ACC112 (cell line): Measurements from ENCODE around the gene EDNRB.

ENCODE experiments used
- H2AFZ ChIP-seq: fragments of 200-600 bp; sonication (generic); one replicate; pipeline ENCODE4 v1.6.0; 2017; ENCODE audit warnings: antibody characterized with exemption, low read length; ENCODE audit not compliant: unreplicated experiment
- H3K27ac ChIP-seq: fragments of 200-600 bp; sonication (generic); 2 replicates; pipeline ENCODE4 v1.5.1; 2014; ENCODE audit warnings: low read depth, mild to moderate bottlenecking, antibody characterized with exemption, low read length, moderate library complexity
- H3K27me3 ChIP-seq: fragments of 200-600 bp; sonication (generic); 2 replicates; pipeline ENCODE4 v1.6.1; 2014; ENCODE audit warnings: mild to moderate bottlenecking, antibody characterized with exemption, low read length, moderate library complexity, mixed read lengths; ENCODE audit not compliant: insufficient read depth
- H3K36me3 ChIP-seq: fragments of 200-600 bp; sonication (generic); 2 replicates; pipeline ENCODE4 v1.6.1; 2016; ENCODE audit warnings: mild to moderate bottlenecking, antibody characterized with exemption, low read length, moderate library complexity, mixed read lengths; ENCODE audit not compliant: insufficient read depth
- H3K4me1 ChIP-seq: fragments of 200-600 bp; sonication (generic); one replicate; pipeline ENCODE4 v1.6.1; 2016; ENCODE audit warnings: low read length, mixed read lengths; ENCODE audit not compliant: insufficient read depth, unreplicated experiment, control insufficient read depth
- H3K4me3 ChIP-seq: fragments of 200-600 bp; sonication (generic); 2 replicates; pipeline ENCODE4 v1.5.1; 2014; ENCODE audit warnings: mild to moderate bottlenecking, low read depth, low read length
- H3K79me2 ChIP-seq: fragments of 200-600 bp; sonication (generic); one replicate; pipeline ENCODE4 v1.6.0; 2016; ENCODE audit warnings: low read length; ENCODE audit not compliant: control insufficient read depth, unreplicated experiment, insufficient read depth

Gene EDNRB

DNA sequence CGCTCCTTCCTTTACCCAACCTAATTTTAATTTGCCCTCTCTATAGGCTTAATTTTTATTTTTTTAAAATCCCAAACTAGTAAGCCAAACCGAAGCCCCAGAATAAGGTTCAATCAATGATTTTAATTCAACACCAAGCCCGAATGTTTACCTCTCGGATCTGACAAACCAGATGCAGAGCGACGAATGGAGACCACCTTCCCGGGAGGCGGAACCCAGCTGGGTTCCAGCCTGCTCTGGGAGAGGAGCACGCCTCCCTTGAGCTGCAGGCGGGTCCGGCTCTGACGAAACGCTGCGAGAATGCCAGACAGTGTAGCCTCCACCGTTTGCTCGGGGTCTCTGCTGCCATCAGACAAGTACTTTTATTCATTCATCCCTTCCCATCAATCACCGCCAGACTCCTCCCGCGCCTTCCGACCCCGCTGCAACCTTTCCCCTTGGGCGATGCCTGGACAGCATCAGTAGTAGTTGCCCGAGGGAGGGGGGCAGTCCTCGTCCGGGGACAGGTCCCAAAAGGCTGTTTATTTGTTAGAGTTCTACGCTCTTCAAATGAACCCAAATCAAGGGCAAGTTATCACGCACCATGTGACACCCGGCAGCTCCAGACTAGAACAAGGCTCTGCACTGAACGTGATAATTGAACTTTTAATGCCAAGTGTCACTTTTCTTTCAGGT is 752 bp upstream of the EDNRB start:
- Histone ChIP-seq H3K4me1 (no peaks in the 10 kb centered on the region), H3K79me2 (no peaks in the 10 kb centered on the region), H2AFZ (peak overlapping the region; percentile 87), H3K27ac (no peak overlapping the region), H3K27me3 (peaks cover 35% of the 10 kb centered on the region; the same call in 1 of the 2 replicates), H3K36me3 (no peaks in the 10 kb centered on the region), H3K4me3 (peak overlapping the region; percentile 79)

DNA sequence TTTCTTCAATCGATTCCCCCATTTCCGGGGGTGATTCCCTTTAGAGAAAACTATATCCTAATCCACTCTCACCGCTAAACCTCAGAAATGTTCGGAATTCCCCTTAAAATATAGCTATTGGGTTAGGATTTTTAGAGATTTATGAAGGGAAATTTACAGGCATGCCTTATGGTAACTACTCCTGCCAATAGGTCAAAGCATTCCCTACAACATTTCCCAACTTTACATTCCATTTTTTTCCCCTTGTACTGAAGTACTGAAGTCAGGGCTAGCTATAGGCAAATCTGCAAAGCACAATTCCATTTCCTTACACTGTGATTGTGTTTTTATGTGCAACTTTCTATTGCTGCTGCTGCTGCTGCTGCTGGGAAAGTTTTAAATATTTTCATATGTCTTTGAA is 2.1 kb downstream of the EDNRB start:
- H3K27me3 ChIP-seq: peaks cover 24% of the 10 kb centered on the region; the same call in 1 of the 2 replicates
- H2AFZ ChIP-seq: no peak overlapping the region
- H3K79me2 ChIP-seq: no peaks in the 10 kb centered on the region
- no peaks in the 10 kb centered on the region for H3K4me1 ChIP-seq
- no peak overlapping the region for H3K4me3 ChIP-seq
- H3K36me3 ChIP-seq: no peaks in the 10 kb centered on the region
- H3K27ac ChIP-seq: no peak overlapping the region

DNA sequence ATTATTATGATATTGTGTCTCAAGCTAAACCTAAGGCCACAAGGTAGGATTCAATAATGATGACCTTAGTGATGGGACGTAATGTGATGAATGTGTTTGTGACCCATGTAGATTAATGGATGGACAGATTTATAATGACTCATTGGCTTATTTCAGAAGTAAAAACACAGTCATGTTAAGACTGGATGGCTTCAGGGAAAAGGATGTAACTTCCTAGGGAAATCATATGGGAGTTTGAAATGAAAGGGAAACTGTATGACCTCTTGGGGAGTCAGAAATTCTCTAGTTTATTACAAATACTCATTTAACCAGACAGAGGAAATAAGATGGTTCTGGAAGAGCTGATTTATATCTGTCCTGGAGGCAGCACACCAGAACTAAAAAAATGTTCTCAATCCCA is 2.9 kb downstream of the EDNRB start:
- Histone ChIP-seq H3K4me1 (no peaks in the 10 kb centered on the region), H3K79me2 (no peaks in the 10 kb centered on the region), H3K4me3 (no peak overlapping the region)

DNA sequence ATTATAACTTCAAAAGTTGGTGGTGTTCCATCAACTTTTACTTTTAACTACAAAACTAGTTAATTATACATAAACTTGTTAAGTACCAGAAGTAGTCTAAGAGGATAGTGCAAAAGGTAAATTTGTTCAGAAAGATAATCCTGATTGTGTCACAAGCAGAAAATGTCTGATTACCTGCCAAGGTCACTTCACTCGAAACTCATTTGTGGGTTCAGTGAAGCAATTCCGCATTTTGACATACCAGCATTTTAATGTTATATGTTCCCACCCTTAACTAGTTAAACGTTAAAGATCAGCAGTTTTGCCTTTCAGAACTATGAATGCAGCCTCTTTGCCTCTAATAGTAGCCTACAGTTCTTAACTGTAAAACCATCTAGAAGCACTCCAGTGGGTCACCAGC is 5.6 kb downstream of the EDNRB start:
- Histone ChIP-seq H3K4me1 (no peaks in the 10 kb centered on the region), H3K27ac (no peak overlapping the region), H2AFZ (no peak overlapping the region), H3K27me3 (peaks cover 7% of the 10 kb centered on the region; the same call in 1 of the 2 replicates), H3K4me3 (no peak overlapping the region), H3K36me3 (no peaks in the 10 kb centered on the region), H3K79me2 (no peaks in the 10 kb centered on the region)

More for the DNA sequence above, 2.9 kb downstream of the EDNRB start:
- Histone ChIP-seq H3K36me3 (no peaks in the 10 kb centered on the region), H3K27me3 (peaks cover 23% of the 10 kb centered on the region; the same call in 1 of the 2 replicates), H3K27ac (no peak overlapping the region), H2AFZ (no peak overlapping the region)

DNA sequence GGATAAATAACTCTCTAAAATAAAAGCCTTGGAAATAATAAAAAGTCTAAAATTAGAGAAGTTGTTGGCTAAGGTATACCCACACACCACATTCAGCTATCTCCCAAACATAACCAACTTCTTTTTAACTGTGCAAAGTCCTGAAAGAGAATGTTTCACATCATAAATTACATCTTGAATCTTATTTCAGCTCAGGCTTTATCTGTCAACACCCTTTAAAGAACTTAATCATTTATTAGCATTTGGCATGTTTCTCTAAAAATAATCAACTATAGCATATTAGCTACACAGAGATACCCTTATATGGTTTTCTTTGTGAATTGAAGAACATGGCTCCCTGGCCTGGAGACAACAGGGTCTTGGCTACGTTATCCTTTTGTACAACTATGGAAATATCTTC is 6.9 kb downstream of the EDNRB start:
- Histone ChIP-seq H3K27ac (no peak overlapping the region), H3K79me2 (no peaks in the 10 kb centered on the region), H2AFZ (no peak overlapping the region), H3K27me3 (no peaks in the 10 kb centered on the region), H3K4me1 (no peaks in the 10 kb centered on the region), H3K4me3 (no peak overlapping the region), H3K36me3 (no peaks in the 10 kb centered on the region)

DNA sequence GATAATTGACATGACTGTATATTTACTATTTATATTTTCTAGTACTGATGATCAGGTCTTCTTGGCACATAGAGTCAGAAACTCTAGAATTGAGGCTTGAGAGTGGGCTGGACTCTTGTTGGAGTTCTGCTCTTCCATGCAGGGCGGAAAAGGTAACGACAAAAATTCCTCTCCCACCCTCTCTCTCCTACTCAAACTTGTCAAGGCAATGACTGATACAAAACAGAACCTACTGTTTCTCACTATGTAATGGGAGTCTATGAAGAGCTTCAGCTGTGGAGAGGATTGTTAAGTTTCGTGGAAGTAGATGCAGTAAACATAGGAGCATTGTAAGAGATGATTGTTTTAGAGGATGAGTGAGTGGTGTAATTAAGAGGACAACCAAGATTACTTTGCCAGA is 8.8 kb downstream of the EDNRB start:
- Histone ChIP-seq H2AFZ (no peak overlapping the region), H3K4me3 (no peak overlapping the region), H3K36me3 (no peaks in the 10 kb centered on the region), H3K27ac (no peak overlapping the region), H3K4me1 (no peaks in the 10 kb centered on the region), H3K79me2 (no peaks in the 10 kb centered on the region), H3K27me3 (no peaks in the 10 kb centered on the region)

DNA sequence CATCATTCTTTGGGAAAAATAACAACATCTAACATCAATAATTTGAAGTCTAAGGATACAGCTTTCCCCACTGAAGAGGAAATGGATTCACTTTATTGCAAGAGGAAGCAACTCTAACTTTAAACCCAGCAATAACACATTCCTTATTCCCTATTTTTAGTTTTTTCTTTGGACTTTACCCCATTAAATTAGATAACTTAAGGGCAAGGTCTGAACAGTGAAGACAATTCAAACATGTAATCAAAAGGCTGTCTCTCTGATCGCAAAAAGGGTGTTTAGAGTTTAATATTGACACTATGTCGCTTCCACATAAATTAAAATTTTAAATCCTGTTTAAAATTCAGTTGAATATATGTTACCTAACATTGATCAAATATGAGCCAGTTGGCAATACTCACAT is 10.1 kb downstream of the EDNRB start:
- Histone ChIP-seq H2AFZ (no peak overlapping the region), H3K4me1 (no peaks in the 10 kb centered on the region), H3K27me3 (no peaks in the 10 kb centered on the region), H3K27ac (no peak overlapping the region), H3K4me3 (no peak overlapping the region), H3K36me3 (no peaks in the 10 kb centered on the region), H3K79me2 (no peaks in the 10 kb centered on the region)

DNA sequence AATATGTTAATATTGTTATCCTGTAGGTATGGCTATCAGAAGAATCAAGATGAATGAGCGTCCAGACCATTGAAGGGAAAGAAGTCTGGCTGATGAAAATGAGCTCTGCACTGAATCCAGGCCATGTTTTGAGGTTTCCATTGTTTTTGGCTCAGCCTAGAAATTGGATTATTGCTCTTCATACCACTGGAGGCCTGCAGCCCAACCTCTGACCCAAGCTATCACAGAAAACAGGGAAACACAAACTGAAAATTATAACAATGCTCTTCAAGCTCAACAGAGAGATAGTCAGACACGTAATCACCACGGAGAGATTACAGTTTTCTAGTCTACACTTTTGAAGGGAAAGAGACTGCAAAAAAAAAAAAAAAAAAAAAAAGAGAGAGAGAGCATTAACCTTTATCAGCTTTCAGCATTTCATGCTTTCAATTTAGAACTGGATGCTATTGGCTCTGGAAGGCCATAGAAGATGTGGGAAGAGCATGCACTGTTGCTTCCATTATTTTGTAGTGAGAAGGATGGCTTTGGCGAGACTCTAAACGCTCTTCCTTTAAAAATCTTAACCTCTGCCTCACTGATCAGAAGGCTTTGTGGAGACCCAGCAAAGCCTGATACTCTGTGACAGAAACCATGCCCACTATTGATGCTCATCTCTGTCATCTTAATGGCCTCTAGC is 10.8 kb downstream of the EDNRB start:
- Histone ChIP-seq H3K36me3 (no peaks in the 10 kb centered on the region), H3K79me2 (no peaks in the 10 kb centered on the region), H3K27ac (no peak overlapping the region), H2AFZ (no peak overlapping the region), H3K4me1 (no peaks in the 10 kb centered on the region), H3K4me3 (no peak overlapping the region), H3K27me3 (no peaks in the 10 kb centered on the region)

DNA sequence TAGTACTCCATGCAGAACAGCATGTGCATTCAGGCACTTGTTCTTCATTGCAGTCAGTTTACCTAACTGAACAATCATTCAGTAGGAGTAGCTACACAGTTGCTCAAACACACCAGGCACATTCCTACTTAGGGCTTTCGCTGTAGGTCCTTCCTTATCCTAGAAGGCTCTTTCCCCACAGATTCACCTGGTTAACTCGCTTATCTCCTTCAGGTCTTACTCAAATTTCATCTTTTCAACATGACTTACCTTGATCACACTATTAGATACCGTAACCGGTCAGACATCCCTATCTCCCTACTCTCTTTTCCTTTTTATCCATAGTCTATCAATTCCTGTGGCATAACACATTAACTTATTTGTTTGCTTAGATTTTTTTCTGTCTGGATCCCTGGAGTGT is 14.6 kb downstream of the EDNRB start:
- no peaks in the 10 kb centered on the region for H3K79me2 ChIP-seq
- no peak overlapping the region for H2AFZ ChIP-seq
- H3K27me3 ChIP-seq: no peaks in the 10 kb centered on the region
- H3K27ac ChIP-seq: no peak overlapping the region
- H3K36me3 ChIP-seq: no peaks in the 10 kb centered on the region
- no peaks in the 10 kb centered on the region for H3K4me1 ChIP-seq
- H3K4me3 ChIP-seq: no peak overlapping the region

DNA sequence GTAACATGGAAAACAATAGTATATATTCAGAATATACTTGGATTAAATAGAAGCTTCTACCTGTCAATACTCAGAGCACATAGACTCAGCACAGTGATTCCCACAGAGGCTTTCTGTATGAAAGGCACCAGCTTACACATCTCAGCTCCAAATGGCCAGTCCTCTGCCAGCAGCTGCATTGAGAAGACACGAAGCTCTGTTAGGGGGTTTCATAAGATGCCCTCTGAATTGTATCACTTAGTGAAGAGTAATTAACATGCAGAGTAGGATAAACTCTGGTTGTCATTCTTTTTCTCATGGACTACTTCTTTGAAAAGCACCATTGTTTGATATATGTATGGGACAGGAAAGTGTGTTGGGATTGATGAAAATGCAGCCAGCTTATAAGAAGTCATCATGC is 15.2 kb downstream of the EDNRB start:
- H3K27me3 ChIP-seq: no peaks in the 10 kb centered on the region
- H3K36me3 ChIP-seq: no peaks in the 10 kb centered on the region
- no peak overlapping the region for H2AFZ ChIP-seq
- no peak overlapping the region for H3K27ac ChIP-seq
- H3K4me1 ChIP-seq: no peaks in the 10 kb centered on the region
- no peaks in the 10 kb centered on the region for H3K79me2 ChIP-seq
- no peak overlapping the region for H3K4me3 ChIP-seq

DNA sequence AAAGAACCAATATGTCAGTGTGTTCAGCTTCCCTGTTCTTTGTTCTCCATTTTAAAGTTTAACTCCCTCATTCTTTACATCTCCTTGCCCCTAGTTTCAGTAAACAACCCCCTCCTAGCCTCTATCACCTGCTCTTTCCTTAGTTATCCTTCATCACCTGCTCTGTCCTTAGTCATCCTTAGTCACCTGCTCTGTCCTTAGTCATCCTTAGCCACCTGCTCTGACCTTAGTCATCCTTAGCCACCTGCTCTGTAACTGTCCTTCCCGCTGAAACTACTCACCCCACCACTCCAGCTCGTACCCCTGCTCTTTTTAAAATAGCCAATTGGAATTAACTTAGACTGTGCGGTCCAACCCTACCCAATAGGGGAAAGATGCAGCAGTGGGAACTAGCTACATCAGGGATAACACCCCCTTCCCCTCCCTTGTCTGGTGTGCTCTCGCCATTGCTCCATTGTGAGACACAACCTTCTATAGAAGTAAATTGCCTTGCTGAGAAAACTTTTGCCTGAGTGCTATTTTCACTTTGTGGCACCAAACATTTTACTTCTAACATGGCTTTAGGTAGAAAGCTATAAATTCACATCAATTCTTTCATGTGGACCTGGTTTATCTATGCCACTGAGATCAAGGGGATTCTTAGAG is 16.2 kb downstream of the EDNRB start:
- Histone ChIP-seq H3K4me1 (peaks cover 1% of the 10 kb centered on the region), H3K79me2 (no peaks in the 10 kb centered on the region), H3K4me3 (no peak overlapping the region), H3K27me3 (no peaks in the 10 kb centered on the region), H3K27ac (no peak overlapping the region), H2AFZ (no peak overlapping the region), H3K36me3 (no peaks in the 10 kb centered on the region)
